ENCODE results near the gene CRYM.
A peak's percentile ranks its signal among the peaks of the same experiment; 100 is the strongest.

The CRYM gene

GRCh38 chr16:21265104-21265837 lies 12.8 kb downstream of the CRYM start:
- TF ChIP-seq SIN3A (IDR thresholded peaks at IDR 0.05; ENCODE audit: borderline replicate concordance, insufficient read depth, low read length) (no peak), FOXP2 (optimal IDR thresholded peaks at IDR 0.05; ENCODE audit: borderline replicate concordance, extremely low read depth, extremely low read length, insufficient read depth) (no peak), POLR2AphosphoS5 (IDR thresholded peaks at IDR 0.05; ENCODE audit: low read depth, low read length) (no peak), TAF1 (IDR thresholded peaks at IDR 0.05; ENCODE audit: borderline replicate concordance, insufficient read depth, low read length) (no peak), REST (IDR thresholded peaks at IDR 0.05; ENCODE audit: insufficient read depth in 1 of 2, low read depth in 2 of 2, low read length in 2 of 2) (no peak)

GRCh38 chr16:21264571-21265036 lies 13.5 kb downstream of the CRYM start:
- TF ChIP-seq SIN3A (IDR thresholded peaks at IDR 0.05; ENCODE audit: borderline replicate concordance, insufficient read depth, low read length), result no peak
- TF ChIP-seq TAF1 (IDR thresholded peaks at IDR 0.05; ENCODE audit: borderline replicate concordance, insufficient read depth, low read length), result no peak
- TF ChIP-seq POLR2AphosphoS5 (IDR thresholded peaks at IDR 0.05; ENCODE audit: low read depth, low read length), result no peak
- no peak for TF ChIP-seq FOXP2 (optimal IDR thresholded peaks at IDR 0.05; ENCODE audit: borderline replicate concordance, extremely low read depth, extremely low read length, insufficient read depth)
- TF ChIP-seq REST (IDR thresholded peaks at IDR 0.05; ENCODE audit: insufficient read depth in 1 of 2, low read depth in 2 of 2, low read length in 2 of 2), result no peak

- TF ChIP-seq SIN3A (IDR thresholded peaks at IDR 0.05; ENCODE audit: borderline replicate concordance, insufficient read depth, low read length) (no peak), FOXP2 (optimal IDR thresholded peaks at IDR 0.05; ENCODE audit: borderline replicate concordance, extremely low read depth, extremely low read length, insufficient read depth) (peak; percentile 14)
Observed at GRCh38 chr16:21263640-21264570, 14.2 kb downstream of the CRYM start.

GRCh38 chr16:21262779-21263639 lies 15.1 kb downstream of the CRYM start:
- TF ChIP-seq TAF1 (IDR thresholded peaks at IDR 0.05; ENCODE audit: borderline replicate concordance, insufficient read depth, low read length) (no peak), REST (IDR thresholded peaks at IDR 0.05; ENCODE audit: insufficient read depth in 1 of 2, low read depth in 2 of 2, low read length in 2 of 2) (no peak), FOXP2 (optimal IDR thresholded peaks at IDR 0.05; ENCODE audit: borderline replicate concordance, extremely low read depth, extremely low read length, insufficient read depth) (no peak), SIN3A (IDR thresholded peaks at IDR 0.05; ENCODE audit: borderline replicate concordance, insufficient read depth, low read length) (no peak), POLR2AphosphoS5 (IDR thresholded peaks at IDR 0.05; ENCODE audit: low read depth, low read length) (no peak)

Measured in PFSK-1 (cell line).